Chondrocyte (in vitro differentiated cells): ENCODE data around the gene AHSP. TPM values are rescaled to one million over a fixed set of nuclear protein-coding genes. Genes with fewer than 3 reads are reported as not detected.
A peak's percentile ranks its signal among the peaks of the same experiment; 100 is the strongest.
"Not testable (repeated sequence)": the region's sequence is repeated elsewhere in the genome, so short reads cannot be mapped to it uniquely, and the experiment has no call there.

ENCODE experiments used
- DNase-seq: peaks from one replicate; pipeline ENCODE4 v3.0.0; 2021; ENCODE audit warnings: mixed read lengths, low spot score
- H3K27ac Mint-ChIP-seq: one replicate; pipeline ENCODE4 v1.8.0; 2021; ENCODE audit warnings: mild to moderate bottlenecking, moderate library complexity, mixed read lengths; ENCODE audit not compliant: unreplicated experiment
- H3K27me3 Mint-ChIP-seq: 2 replicates; pipeline ENCODE4 v1.8.0; 2021; ENCODE audit warnings: low read depth, mixed read lengths
- H3K36me3 Mint-ChIP-seq: 2 replicates; pipeline ENCODE4 v1.8.0; 2021; ENCODE audit warnings: low read depth, mixed read lengths
- H3K4me1 Mint-ChIP-seq: 2 replicates; pipeline ENCODE4 v1.8.0; 2021; ENCODE audit warnings: low read depth, mild to moderate bottlenecking, mixed read lengths
- H3K4me3 Mint-ChIP-seq: one replicate; pipeline ENCODE4 v1.8.0; 2021; ENCODE audit warnings: mild to moderate bottlenecking, moderate library complexity, mixed read lengths; ENCODE audit not compliant: unreplicated experiment
- H3K9me3 Mint-ChIP-seq: 2 replicates; pipeline ENCODE4 v1.8.0; 2021; ENCODE audit warnings: low read depth, mixed read lengths
- CTCF ChIP-seq: fragments of 200-600 bp; sonication (generic); IDR thresholded peaks from 2 replicates; pipeline ENCODE4 v1.5.0; 2021; ENCODE audit warnings: antibody characterized with exemption, mild to moderate bottlenecking, moderate library complexity
- total RNA-seq: library from RNA; stranded (reverse); gene quantifications from 3 replicates; pipeline ENCODE4 v1.2.1, GENCODE V29; 2021

The AHSP gene
- total RNA-seq, 1 donor from 2014 or later = not detected

GRCh38 chr16:31542763-31543162 lies 15.1 kb downstream of the AHSP start:
- H3K4me1 Mint-ChIP-seq = no peaks in the 10 kb centered on the region
- H3K27ac Mint-ChIP-seq = no peak overlapping the region
- H3K36me3 Mint-ChIP-seq = peaks cover 2% of the 10 kb centered on the region
- no peak for DNase-seq
- TF ChIP-seq CTCF = no peak
- H3K27me3 Mint-ChIP-seq = peaks cover 18% of the 10 kb centered on the region
- H3K9me3 Mint-ChIP-seq = peaks cover 18% of the 10 kb centered on the region
- no peak overlapping the region for H3K4me3 Mint-ChIP-seq

GRCh38 chr16:31561426-31562233 lies 33.9 kb downstream of the AHSP start:
- H3K9me3 Mint-ChIP-seq = peaks cover 6% of the 10 kb centered on the region
- H3K4me1 Mint-ChIP-seq = no peaks in the 10 kb centered on the region
- H3K27ac Mint-ChIP-seq = no peak overlapping the region
- peaks cover 13% of the 10 kb centered on the region for H3K27me3 Mint-ChIP-seq
- H3K4me3 Mint-ChIP-seq = no peak overlapping the region
- TF ChIP-seq CTCF = no peak
- no peaks in the 10 kb centered on the region for H3K36me3 Mint-ChIP-seq
- DNase-seq = no peak

- TF ChIP-seq CTCF = no peak
- peaks cover 23% of the 10 kb centered on the region for H3K27me3 Mint-ChIP-seq
- H3K36me3 Mint-ChIP-seq = peaks cover 1% of the 10 kb centered on the region
- no peak overlapping the region for H3K27ac Mint-ChIP-seq
- peak overlapping the region; percentile 60 for H3K4me3 Mint-ChIP-seq
- peaks cover 27% of the 10 kb centered on the region for H3K9me3 Mint-ChIP-seq
- peaks cover 3% of the 10 kb centered on the region for H3K4me1 Mint-ChIP-seq
- no peak for DNase-seq
These were observed 41.1 kb downstream of the AHSP start for GRCh38 chr16:31568577-31569359.

GRCh38 chr16:31569360-31569717 lies 41.6 kb downstream of the AHSP start:
- Mint-ChIP-seq H3K27ac (no peak overlapping the region), H3K36me3 (peaks cover 1% of the 10 kb centered on the region), H3K27me3 (peaks cover 20% of the 10 kb centered on the region), H3K4me3 (no peak overlapping the region), H3K9me3 (peaks cover 30% of the 10 kb centered on the region), H3K4me1 (peaks cover 3% of the 10 kb centered on the region)
- no peak for TF ChIP-seq CTCF
- no peak for DNase-seq

- H3K27ac Mint-ChIP-seq = no peak overlapping the region
- H3K4me1 Mint-ChIP-seq = peaks cover 3% of the 10 kb centered on the region
- H3K4me3 Mint-ChIP-seq = no peak overlapping the region
- peaks cover 16% of the 10 kb centered on the region for H3K27me3 Mint-ChIP-seq
- H3K9me3 Mint-ChIP-seq = peaks cover 42% of the 10 kb centered on the region
- peaks cover 1% of the 10 kb centered on the region for H3K36me3 Mint-ChIP-seq
- no peak for TF ChIP-seq CTCF
- no peak for DNase-seq
These were observed 45.1 kb downstream of the AHSP start for GRCh38 chr16:31572821-31573220.

GRCh38 chr16:31574159-31574558 lies 46.5 kb downstream of the AHSP start:
- H3K27me3 Mint-ChIP-seq, H3K4me1 Mint-ChIP-seq, H3K36me3 Mint-ChIP-seq, H3K4me3 Mint-ChIP-seq, H3K27ac Mint-ChIP-seq, DNase-seq: not testable (repeated sequence)
- peaks cover 46% of the 10 kb centered on the region for H3K9me3 Mint-ChIP-seq
